HL-60/S4 (cell line): ENCODE data around the gene AHCYL2.

Source experiments
- in situ Hi-C: fragments of 300-500 bp; cut with MboI; formaldehyde crosslinking; loops from 2 replicates; pipeline ENCODE4 v1.14.3; 2022; ENCODE audit warnings: low sequenced_read_pairs

Gene AHCYL2

DNA sequence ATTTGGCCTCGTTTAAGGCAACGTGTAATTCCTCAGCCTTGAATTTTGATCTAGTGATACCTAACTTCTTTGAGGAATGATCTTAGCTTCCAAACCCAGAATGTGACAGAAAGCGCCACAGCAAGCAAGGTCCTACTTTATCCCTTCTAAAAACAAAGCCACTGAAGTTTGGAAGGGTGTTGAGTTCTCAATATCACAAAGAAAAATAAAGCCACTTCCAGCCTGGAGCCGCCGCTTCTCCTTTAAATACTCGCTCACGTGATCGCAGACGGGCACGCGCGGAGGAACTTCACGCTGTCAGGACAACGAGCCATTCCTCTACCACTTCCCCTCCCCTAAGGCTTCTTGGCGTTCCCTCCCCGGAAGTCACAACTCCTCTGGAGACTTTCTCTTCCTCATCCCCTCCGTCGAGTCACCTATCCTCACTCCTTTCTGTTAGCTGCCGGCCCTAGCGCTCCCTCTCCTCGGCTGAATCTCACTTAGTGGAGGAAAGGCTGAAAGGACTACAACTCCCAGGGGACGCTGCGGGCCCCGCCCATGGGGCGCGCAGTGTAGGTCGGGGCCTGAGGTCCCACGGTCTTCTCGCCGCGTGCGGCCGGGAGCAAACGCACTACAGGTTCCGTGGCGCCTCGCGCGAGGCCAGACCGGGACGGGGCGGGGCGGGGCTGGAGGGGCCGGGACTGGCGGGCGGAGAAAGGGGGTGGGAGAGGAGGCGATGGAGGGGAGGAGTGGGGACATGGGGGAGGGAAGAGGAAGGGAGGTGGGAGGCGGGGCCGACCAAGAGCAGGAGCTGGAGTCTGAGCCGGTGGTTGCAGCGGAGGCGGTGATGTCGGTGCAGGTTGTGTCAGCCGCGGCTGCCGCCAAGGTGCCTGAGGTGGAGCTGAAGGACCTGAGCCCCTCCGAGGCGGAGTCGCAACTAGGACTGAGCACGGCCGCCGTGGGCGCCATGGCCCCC lies at the start of gene AHCYL2:
Gene AHCYL2 (plus strand): TSS at position 780 of the 955 bp plus-strand sequence.
- in situ Hi-C loops = loop anchor here (25.0 kb wide), 1 partner anchor 238 kb away; no protein-coding TSS in a partner anchor

DNA sequence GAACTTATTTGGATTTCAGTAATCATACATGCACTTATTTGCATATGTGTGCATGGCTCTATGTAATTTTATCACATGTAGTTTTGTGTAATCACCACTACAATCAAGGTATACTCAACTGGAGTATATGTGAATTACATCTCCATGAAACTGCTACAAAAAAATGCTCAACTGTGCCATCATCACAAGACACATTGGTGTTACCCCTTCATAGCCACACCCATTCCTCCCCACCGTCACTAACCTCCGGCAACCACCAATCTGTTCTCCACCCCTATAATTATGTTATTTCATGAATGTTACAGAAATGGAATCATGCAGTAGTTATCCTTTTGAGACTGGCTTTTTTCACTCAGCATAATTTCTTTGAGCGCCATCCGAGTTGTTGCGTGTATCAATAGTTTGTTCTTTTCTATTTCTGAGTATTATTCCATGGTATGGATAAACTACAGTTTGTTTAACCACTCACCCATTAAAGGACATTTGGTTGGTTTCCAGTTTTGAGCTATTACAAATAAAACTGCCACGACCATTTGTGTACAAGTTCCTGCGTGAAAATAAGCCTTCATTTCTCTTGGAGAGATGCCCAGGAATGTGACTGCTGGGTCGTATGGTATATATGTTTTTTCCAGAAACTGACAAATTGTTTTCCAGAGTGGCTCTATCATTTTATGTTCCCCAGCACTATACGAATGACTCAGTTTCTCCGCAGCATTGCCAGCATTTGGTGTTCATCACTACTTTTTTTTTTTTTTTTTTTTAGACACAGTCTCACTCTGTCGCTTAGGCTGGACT lies 47.7 kb upstream of the AHCYL2 start:
- in situ Hi-C loops = no loop called here

DNA sequence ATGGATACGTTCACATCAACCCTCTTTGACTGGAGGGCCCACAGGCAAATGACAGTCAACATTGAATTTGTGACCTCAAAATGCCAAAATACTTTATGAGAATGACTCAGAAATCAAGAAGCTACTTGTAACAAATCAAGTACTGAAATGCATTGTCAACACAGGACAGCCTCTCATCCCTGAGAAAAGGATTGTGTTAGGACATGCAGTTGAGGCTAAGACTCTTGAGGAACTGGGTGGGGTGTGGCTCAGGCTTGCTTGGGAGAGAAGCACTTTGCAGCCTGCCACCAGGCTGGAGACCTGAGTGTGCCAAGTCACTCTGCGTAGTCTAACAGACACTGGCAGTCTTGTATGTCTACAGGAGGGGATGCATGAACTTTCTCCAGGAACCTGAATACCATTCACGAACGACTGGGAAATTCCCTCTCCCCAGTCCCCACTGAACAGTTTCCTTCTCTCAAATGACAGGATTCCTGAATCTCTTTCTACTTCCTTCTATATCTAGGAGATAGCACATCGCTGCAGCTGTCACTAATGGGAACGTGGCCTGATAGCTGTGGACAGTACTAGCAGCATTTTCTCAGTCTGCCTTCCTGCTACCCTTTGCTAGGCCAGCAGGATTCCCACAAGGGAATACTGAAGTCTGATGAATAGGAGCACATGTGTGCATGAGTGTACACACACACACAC lies 39.7 kb upstream of the AHCYL2 start:
- in situ Hi-C loops = no loop called here

DNA sequence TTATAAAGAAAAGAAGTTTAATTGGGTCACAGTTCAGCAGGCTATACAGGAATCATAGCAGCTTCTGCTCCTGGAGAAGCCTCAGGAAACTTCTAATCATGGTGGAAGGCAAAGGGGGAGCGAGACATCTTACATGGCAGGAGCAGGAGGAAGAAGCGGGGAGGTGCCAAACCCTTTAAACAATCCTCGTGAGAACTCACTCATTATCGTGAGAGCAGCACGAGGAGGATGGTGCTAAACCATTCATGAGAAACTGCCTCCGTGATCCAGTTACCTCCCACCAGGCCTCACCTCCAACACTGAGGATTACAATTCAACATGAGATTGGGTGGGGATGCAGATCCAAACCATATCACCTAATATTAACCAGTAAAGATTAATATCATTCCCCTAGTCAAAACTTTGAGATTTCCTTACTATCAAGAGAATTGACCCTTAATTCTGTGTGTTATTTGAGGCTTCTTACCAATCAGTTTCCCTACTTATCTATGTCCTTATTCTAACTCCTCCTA lies 38.0 kb upstream of the AHCYL2 start:
- in situ Hi-C loops = no loop called here

DNA sequence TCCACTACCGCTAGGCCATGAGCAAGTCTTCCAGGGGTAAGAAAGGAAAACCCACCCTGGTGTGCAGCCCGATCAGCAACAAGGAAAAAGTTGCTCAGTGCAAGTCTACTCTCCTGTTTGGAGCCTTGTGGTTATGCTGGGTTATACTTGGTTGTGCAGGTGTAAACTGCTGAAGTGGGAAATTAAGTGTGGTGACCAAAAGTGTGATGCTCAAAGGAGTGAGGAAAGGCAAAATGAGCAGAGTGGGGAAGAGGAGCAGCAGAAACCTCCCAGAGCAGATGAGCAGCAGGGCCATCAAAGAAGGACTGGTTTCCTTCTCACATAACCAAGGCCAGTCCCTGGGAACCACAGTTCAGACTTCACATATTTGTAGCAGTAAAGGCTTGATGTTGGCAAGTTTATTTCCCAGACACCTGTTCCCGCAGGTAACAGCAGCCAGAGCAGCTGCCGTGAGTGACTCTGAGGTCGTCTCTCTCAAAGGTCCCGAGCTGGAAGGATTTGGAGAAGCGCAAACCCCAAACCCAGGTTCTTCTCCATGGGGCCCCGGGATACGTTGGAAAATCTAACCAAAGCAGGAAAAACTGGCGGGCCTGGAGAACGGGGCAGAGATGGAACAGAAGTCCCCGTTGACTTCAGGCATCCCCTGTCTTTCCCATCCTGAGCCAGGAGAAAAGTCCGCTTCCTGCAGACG lies 37.0 kb upstream of the AHCYL2 start:
- in situ Hi-C loops = no loop called here

DNA sequence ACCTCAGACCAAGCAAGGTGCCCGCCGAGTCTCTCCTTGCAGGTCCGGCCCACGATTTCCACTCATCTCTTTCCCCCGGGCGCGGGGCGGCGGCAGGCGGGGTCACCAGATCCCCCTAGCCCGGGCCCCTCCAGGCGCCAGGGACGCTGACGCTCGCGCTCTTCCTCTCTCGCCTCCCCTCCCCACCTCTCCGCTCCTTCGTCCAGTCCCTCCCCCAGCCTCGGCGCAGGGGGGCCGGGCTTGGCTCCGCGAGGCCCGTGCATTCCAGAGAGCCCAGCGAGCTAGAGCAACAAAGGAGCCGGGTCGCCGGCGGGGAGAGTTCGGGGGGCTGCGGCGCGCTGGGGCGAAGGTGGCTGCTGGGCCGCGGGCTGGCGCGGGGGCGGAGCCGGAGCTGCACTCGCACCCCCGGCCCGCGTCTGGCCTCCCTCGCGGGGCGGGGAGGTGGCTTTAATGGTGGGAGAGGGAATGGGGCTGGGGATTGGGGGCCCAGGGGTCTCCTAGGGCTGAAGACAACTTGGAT lies 36.4 kb upstream of the AHCYL2 start, which contains the start of gene SMO:
Gene SMO (plus strand): TSS at position 262 of the 520 bp plus-strand sequence. CDS start 519 bp downstream, outside the sequence.
- in situ Hi-C loops = no loop called here

DNA sequence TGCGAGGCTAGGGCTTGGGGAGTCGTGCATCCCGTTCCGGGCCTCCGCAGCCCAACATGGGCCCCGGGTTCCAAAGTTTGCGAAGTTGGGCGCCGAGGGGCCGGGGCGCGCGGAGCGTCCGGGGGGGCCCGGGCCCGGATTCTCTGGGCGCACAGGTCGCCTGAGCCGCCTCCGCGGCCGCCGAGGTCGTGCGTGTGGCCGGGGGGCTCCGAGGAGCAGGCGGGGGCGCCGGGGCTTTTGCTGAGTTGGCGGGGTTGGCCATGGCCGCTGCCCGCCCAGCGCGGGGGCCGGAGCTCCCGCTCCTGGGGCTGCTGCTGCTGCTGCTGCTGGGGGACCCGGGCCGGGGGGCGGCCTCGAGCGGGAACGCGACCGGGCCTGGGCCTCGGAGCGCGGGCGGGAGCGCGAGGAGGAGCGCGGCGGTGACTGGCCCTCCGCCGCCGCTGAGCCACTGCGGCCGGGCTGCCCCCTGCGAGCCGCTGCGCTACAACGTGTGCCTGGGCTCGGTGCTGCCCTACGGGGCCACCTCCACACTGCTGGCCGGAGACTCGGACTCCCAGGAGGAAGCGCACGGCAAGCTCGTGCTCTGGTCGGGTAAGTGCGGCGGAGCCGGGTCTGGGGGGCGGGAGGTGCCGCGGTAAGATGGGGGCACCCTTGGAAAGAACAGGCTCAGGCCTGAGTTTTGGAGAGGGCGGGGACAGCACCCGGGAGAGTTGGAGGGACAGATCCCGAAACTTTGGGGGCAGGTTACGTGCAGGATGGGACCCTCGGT lies 35.8 kb upstream of the AHCYL2 start:
- in situ Hi-C loops = no loop called here

DNA sequence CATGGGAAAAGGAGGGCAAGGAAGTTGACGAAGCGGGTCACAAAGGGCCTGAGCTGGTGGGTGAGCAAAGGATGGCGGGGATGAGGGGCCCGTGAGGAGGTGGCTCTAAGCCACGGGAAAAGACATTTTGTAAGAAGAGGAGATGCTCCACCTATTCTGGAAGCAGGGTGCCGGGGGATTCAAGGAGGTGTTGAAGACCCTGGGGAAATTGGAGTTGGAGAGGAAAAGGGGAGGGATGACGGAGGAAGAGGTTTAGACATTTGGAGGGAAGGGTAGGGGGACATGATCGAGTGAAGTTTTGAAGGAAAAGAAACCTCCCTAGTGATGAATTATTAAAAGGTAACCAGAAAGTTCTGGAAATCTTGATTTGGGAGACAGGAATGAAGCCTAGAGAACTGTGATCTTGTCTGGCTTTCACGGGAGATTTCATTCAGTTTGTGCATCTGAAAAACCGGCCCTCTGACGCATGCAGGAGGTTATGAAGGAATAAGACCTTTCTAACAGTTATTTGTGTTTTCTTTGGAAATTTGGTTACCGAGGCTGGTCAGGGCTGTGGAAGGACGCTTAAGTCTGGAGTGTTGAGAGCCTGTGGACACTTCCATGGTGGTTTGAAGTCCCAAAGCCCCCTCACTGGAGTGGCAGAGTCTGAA lies 35.0 kb upstream of the AHCYL2 start:
- in situ Hi-C loops = no loop called here

DNA sequence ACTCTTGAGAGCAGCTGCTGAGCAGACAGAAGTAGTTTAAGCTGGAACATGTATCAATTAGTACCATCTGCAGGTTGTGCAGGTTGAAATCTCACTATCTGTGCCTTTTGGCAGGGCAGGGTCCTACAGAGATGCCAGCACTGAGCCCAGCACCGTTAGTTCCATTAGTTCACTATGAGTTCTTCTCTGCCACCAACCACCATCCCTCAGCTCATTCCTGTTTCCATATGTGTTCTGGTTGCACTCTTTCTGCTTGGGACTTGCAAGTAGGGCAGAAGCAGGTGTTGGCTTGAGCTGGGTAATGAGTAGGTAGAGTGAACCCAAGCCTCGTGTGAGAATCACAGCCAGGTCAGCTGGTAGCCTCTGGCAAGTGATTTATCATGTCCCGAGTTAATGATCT lies 33.6 kb upstream of the AHCYL2 start:
- in situ Hi-C loops = no loop called here

DNA sequence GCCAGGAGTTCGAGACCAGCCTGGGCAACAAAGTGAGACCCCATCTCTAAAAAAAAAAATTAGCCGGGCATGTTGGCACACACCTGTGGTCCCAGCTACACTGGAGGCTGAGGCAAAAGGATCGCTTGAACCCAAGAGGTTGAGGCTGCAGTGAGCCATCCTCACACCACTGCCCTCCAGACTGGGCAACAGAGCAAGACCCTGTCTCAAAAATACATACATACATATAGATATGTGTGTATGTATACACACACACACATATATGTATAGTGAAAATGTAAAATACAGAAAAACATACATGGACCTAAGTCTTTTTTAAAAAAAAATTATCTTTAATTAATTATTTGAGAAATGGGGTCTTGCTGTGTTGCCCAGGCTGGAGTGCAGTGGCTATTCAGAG lies 30.9 kb upstream of the AHCYL2 start:
- in situ Hi-C loops = no loop called here

DNA sequence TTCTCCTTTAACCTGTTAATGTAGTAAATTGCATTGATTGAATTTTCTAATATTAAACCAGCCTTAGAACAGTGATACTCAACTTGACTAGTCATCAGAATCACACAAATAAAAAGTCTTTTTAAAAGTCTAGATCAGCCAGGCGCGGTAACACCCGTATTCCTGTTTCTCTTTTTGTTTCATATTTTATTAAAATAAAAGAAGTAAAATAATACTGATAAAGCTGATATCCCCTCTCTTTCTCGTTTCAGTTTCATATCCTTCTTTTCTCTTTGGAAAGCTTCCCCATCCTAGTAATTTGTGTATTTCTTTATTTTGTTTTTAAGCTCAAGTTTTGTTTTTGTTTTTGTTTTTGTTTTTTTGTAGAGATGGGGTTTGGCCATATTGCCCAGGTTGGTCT lies 27.1 kb upstream of the AHCYL2 start:
- in situ Hi-C loops = no loop called here

DNA sequence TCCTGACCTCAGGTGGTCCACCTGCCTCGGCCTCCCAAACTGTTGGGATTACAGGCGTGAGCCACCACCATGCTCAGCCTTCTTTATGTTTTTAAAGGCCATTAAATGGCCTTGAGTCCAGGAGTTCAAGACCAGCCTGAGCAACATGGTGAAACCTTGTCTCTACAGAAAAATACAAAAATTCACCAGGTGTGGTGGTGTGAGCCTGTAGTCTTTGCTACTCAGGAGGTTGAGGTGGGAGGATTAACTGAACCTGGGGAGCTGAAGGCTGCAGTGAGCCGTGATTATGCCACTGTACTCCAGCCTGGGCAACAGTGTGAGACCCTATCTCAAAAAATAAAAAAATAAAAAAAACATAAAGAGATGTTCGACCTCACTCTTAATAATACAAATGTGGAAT lies 25.4 kb upstream of the AHCYL2 start:
- in situ Hi-C loops = no loop called here

DNA sequence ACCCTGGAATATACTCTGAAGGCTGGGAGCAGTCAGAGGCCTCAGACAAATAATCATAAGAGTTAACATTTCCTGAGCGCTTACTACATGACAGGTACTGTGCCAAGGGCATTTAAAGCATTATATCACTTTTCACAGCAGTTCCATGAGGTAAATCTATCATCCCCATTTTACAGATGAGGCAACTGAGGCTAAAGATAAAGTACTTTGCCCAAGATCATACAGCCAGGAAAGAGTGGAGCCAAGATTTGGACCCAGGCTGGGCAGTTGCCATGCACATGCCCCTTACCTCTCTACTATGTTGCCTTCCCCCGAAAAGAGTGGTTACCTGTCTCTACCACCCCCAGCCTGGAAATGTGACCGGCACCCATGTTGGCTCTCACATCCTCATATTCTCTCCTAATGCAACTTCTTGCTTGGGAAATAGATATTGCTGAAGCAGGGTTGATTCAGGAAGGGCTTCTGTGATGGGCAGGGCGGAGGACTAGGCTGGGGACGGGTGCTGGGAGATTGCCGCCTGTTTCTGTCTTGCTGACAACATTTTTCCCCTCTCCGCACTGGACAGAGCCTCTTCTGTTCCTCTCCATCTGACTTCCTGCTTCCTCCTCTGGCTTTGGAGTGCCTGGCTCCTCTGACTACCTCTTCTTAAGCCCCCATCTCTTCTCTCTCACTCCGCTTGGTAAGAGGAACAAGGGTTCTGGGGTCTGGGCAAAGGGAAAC lies 22.6 kb upstream of the AHCYL2 start:
- in situ Hi-C loops = loop anchor here (25.0 kb wide), 1 partner anchor 260 kb away; no protein-coding TSS in a partner anchor

DNA sequence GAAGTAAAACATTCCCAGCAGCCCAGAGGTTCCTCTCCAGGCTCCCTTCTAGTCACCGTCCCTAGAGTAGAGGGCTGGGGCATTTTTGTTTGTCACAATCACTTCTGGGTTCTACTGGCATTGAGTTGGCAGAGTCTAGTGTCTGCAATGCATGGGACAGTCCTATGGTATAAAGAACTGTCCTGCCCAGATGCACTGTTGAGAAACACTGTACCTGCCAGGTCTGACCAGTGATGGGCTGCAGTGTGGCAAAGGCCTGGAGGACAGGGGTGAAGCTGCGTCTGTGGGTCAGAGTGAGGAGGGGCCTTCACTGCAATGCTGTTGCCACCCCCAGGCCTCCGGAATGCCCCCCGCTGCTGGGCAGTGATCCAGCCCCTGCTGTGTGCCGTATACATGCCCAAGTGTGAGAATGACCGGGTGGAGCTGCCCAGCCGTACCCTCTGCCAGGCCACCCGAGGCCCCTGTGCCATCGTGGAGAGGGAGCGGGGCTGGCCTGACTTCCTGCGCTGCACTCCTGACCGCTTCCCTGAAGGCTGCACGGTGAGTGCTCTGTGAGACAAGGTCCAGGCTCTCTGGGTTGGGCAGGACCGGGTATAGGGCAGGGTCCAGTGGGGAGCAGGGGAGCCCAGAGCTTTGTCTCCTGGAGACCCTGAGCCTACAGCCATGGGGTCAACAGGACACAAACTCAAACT lies 21.6 kb upstream of the AHCYL2 start:
- in situ Hi-C loops = loop anchor here (25.0 kb wide), 1 partner anchor 259 kb away; no protein-coding TSS in a partner anchor

DNA sequence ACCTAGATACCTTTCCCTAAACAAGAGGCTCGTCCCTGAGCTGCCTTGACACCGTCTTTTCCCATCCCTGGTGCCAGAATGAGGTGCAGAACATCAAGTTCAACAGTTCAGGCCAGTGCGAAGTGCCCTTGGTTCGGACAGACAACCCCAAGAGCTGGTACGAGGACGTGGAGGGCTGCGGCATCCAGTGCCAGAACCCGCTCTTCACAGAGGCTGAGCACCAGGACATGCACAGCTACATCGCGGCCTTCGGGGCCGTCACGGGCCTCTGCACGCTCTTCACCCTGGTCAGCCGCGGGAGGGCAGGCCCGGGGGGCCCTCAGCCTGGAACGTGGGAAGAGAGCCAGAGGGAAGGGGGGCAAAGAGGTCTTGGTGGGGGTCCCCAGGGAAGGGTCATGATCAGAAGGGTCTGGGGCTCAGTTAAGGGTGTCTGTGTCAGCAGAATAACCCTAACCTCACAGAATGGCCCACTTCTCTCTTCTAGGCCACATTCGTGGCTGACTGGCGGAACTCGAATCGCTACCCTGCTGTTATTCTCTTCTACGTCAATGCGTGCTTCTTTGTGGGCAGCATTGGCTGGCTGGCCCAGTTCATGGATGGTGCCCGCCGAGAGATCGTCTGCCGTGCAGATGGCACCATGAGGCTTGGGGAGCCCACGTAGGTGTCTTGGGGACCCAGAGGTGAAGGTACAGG lies 19.6 kb upstream of the AHCYL2 start:
- in situ Hi-C loops = loop anchor here (25.0 kb wide), 1 partner anchor 257 kb away; no protein-coding TSS in a partner anchor

DNA sequence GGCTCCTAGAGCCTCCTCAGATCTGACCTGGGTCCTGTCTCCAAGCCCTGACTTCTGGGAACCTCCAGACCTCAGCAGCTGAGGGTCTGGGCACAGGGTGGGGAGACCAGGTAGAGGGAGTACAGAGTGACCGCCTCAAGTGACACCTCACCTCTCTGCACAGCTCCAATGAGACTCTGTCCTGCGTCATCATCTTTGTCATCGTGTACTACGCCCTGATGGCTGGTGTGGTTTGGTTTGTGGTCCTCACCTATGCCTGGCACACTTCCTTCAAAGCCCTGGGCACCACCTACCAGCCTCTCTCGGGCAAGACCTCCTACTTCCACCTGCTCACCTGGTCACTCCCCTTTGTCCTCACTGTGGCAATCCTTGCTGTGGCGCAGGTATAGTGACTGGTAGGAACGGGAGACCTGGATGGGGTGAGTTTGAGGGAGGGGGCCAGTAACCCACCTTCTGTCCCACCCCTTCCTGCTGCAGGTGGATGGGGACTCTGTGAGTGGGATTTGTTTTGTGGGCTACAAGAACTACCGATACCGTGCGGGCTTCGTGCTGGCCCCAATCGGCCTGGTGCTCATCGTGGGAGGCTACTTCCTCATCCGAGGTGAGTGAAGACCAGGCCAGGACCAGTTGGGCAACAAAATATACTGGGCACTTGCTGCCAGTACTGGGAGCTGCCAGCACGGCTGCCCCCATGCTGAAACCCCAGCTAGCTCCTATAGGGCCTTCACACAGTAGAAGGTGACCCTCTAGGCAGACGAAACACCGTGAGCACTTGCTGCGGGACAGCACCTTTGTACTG lies 18.6 kb upstream of the AHCYL2 start:
- in situ Hi-C loops = loop anchor here (25.0 kb wide), 1 partner anchor 256 kb away; no protein-coding TSS in a partner anchor
